KMS-11 (cell line): ENCODE measurements around the gene BRCA1.
A peak's percentile ranks its signal among the peaks of the same experiment; 100 is the strongest.

ENCODE experiments used
- H2AFZ ChIP-seq: fragments of 200-600 bp; sonication (generic); 2 replicates; pipeline ENCODE4 v1.6.1; 2016; ENCODE audit warnings: antibody characterized with exemption, mixed run types, low read depth
- H3K27ac ChIP-seq: fragments of 200-600 bp; sonication (generic); 2 replicates; pipeline ENCODE4 v1.6.1; 2016; ENCODE audit warnings: mild to moderate bottlenecking, mixed run types
- H3K27me3 ChIP-seq: fragments of 200-600 bp; sonication (generic); 2 replicates; pipeline ENCODE4 v1.6.1; 2017; ENCODE audit warnings: mild to moderate bottlenecking, low read depth, mixed run types, moderate library complexity; ENCODE audit not compliant: insufficient read depth
- H3K36me3 ChIP-seq: fragments of 200-600 bp; sonication (generic); 2 replicates; pipeline ENCODE4 v1.6.1; 2017; ENCODE audit warnings: mild to moderate bottlenecking, mixed run types; ENCODE audit not compliant: insufficient read depth
- H3K4me1 ChIP-seq: fragments of 200-600 bp; sonication (generic); 2 replicates; pipeline ENCODE4 v1.6.1; 2016; ENCODE audit warnings: mild to moderate bottlenecking, low read depth, mixed run types; ENCODE audit not compliant: poor library complexity, severe bottlenecking
- H3K4me2 ChIP-seq: fragments of 200-600 bp; sonication (generic); 2 replicates; pipeline ENCODE4 v1.7.0; 2016; ENCODE audit warnings: mild to moderate bottlenecking, mixed run types
- H3K4me3 ChIP-seq: fragments of 200-600 bp; sonication (generic); IDR thresholded peaks from 2 replicates; pipeline ENCODE4 v1.6.1; 2017; ENCODE audit warnings: low read depth, low read length, mixed read lengths; ENCODE audit not compliant: insufficient read depth
- H3K79me2 ChIP-seq: fragments of 200-600 bp; sonication (generic); 2 replicates; pipeline ENCODE4 v1.6.1; 2016; ENCODE audit warnings: low read depth, mixed run types; ENCODE audit not compliant: insufficient read depth
- H3K9ac ChIP-seq: fragments of 200-600 bp; sonication (generic); 2 replicates; pipeline ENCODE4 v1.6.1; 2016; ENCODE audit warnings: mild to moderate bottlenecking, mixed run types
- H4K20me1 ChIP-seq: fragments of 200-600 bp; sonication (generic); 2 replicates; pipeline ENCODE4 v1.6.1; 2016; ENCODE audit warnings: mild to moderate bottlenecking, mixed run types; ENCODE audit not compliant: insufficient read depth
- CTCF ChIP-seq: fragments of 200-600 bp; sonication (generic); conservative IDR thresholded peaks from 2 replicates; pipeline ENCODE4 v1.6.1; 2017; ENCODE audit warnings: low read depth, mild to moderate bottlenecking, antibody characterized with exemption, low read length, moderate library complexity, mixed read lengths

Gene BRCA1

GRCh38 chr17:43024407-43025289 lies 100.5 kb downstream of the BRCA1 start, which contains the start of gene RND2:
RND2 (plus strand) TSS chr17:43025231; CDS start chr17:43025348, 117 bp downstream.
- H2AFZ ChIP-seq, result peak within 1 kb of the TSS; percentile 92
- H3K36me3 ChIP-seq, result no peaks in the 10 kb centered on the region
- H3K79me2 ChIP-seq, result no peaks in the 10 kb centered on the region
- H3K4me3 ChIP-seq, result no peak within 1 kb of the TSS
- peak; percentile 65 for TF ChIP-seq CTCF
- peak within 1 kb of the TSS; percentile 96 for H3K4me2 ChIP-seq
- no peaks in the 10 kb centered on the region for H4K20me1 ChIP-seq
- H3K27ac ChIP-seq, result peak within 1 kb of the TSS; percentile 87
- H3K9ac ChIP-seq, result peak within 1 kb of the TSS; percentile 89
- peaks cover 7% of the 10 kb centered on the region for H3K4me1 ChIP-seq
- no peaks in the 10 kb centered on the region for H3K27me3 ChIP-seq

- Histone ChIP-seq H2AFZ (peak within 1 kb of the TSS; percentile 93), H3K4me2 (peak within 1 kb of the TSS; percentile 67), H4K20me1 (no peaks in the 10 kb centered on the region), H3K4me1 (peaks cover 18% of the 10 kb centered on the region), H3K9ac (peak within 1 kb of the TSS; percentile 32; the same call in 1 of the 2 replicates), H3K79me2 (no peaks in the 10 kb centered on the region), H3K27ac (no peak within 1 kb of the TSS), H3K36me3 (no peaks in the 10 kb centered on the region), H3K27me3 (no peaks in the 10 kb centered on the region), H3K4me3 (no peak within 1 kb of the TSS)
- no peak for TF ChIP-seq CTCF
These were observed 103.2 kb downstream of the BRCA1 start, which contains the start of gene VAT1 for GRCh38 chr17:43021741-43022512. VAT1 (minus strand) TSS chr17:43022385; CDS start chr17:43022322, 63 bp downstream.

- H3K4me2 ChIP-seq, result peak overlapping the region; percentile 67; the same call in 1 of the 2 replicates
- peaks cover 18% of the 10 kb centered on the region for H3K4me1 ChIP-seq
- H3K27ac ChIP-seq, result no peak overlapping the region
- no peak overlapping the region for H3K4me3 ChIP-seq
- H4K20me1 ChIP-seq, result no peaks in the 10 kb centered on the region
- no peak overlapping the region for H2AFZ ChIP-seq
- H3K79me2 ChIP-seq, result no peaks in the 10 kb centered on the region
- H3K27me3 ChIP-seq, result no peaks in the 10 kb centered on the region
- no peak overlapping the region for H3K9ac ChIP-seq
- H3K36me3 ChIP-seq, result no peaks in the 10 kb centered on the region
- no peak for TF ChIP-seq CTCF
These were observed 104.1 kb downstream of the BRCA1 start for GRCh38 chr17:43020789-43021740.
